NCI-H1105 treated with DMSO at 0.1 percent for 48 hours (cell line): ENCODE results near the gene CRY2.
"Not testable (repeated sequence)": the region's sequence is repeated elsewhere in the genome, so short reads cannot be mapped to it uniquely, and the experiment has no call there.

Experiments used
- DNase-seq: peaks from one replicate; lab custom pipeline; 2025; lab: John Stamatoyannopoulos, UW

CRY2 gene

GRCh38 chr11:45899448-45900174 lies 52.3 kb downstream of the CRY2 start:
- peak; percentile 94 for DNase-seq

- peak; percentile 4 for DNase-seq
These were observed 53.0 kb downstream of the CRY2 start for GRCh38 chr11:45900175-45900800.

GRCh38 chr11:45900916-45901617 lies 53.8 kb downstream of the CRY2 start:
- peak; percentile 58 for DNase-seq

GRCh38 chr11:45901626-45902025 lies 54.4 kb downstream of the CRY2 start:
- no peak for DNase-seq

- no peak for DNase-seq
These were observed 55.4 kb downstream of the CRY2 start for GRCh38 chr11:45902452-45903380.

GRCh38 chr11:45904309-45904915 lies 57.1 kb downstream of the CRY2 start:
- no peak for DNase-seq

- DNase-seq = no peak
These were observed 57.8 kb downstream of the CRY2 start for GRCh38 chr11:45905095-45905494.

- DNase-seq = not testable (repeated sequence)
These were observed 58.3 kb downstream of the CRY2 start for GRCh38 chr11:45905576-45905975.

GRCh38 chr11:45906096-45906682 lies 58.9 kb downstream of the CRY2 start:
- no peak for DNase-seq

- no peak for DNase-seq
These were observed 59.8 kb downstream of the CRY2 start, which contains the start of gene FREY1 for GRCh38 chr11:45906965-45907611. TSS of gene FREY1 (minus strand) at chr11:45907271. CDS start at chr11:45907245, 26 bp downstream.

GRCh38 chr11:45907911-45908370 lies 60.7 kb downstream of the CRY2 start:
- DNase-seq = no peak

GRCh38 chr11:45909594-45910475 lies 62.6 kb downstream of the CRY2 start:
- no peak for DNase-seq

GRCh38 chr11:45910623-45911022 lies 63.3 kb downstream of the CRY2 start:
- no peak for DNase-seq

GRCh38 chr11:45913514-45913913 lies 66.2 kb downstream of the CRY2 start:
- DNase-seq = no peak

GRCh38 chr11:45913942-45914635 lies 66.8 kb downstream of the CRY2 start:
- DNase-seq = no peak

- DNase-seq = no peak
These were observed 68.2 kb downstream of the CRY2 start for GRCh38 chr11:45915446-45915845.

- no peak for DNase-seq
These were observed 70.0 kb downstream of the CRY2 start for GRCh38 chr11:45917286-45917622.

- peak; percentile 98 for DNase-seq
These were observed 70.5 kb downstream of the CRY2 start, which contains the start of gene PEX16 for GRCh38 chr11:45917623-45918330. TSS of gene PEX16 (minus strand) at chr11:45917877. CDS start at chr11:45917811, 66 bp downstream.
